ENCODE data around the gene SH3PXD2A.

SH3PXD2A gene

DNA sequence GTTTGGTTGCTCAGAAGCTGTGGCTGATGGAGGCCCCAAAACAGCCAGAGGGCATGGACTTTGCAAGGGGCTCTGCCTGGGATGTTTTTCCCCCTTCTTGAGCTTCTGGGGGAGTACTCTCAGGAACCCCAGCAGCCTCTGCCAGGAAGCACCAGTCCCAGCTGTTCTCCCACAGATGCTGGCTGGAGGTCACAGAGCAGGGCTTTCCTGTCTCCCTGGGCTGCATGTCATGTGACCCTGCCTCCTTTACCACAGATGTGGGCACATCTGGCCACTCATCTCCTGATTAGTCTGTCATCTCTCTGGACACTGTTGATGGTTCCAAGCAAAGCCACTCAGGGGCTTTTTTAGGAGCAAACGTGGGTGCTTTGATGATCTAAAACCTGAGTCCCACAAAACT, 225.2 kb downstream of the SH3PXD2A start:
- no peak overlapping the region for H3K4me3 ChIP-seq (ENCODE audit: control insufficient read depth, low read depth, low read length)
- peak; percentile 36 for DNase-seq (ENCODE audit: low read depth)
- TF ChIP-seq, protein P1, sequence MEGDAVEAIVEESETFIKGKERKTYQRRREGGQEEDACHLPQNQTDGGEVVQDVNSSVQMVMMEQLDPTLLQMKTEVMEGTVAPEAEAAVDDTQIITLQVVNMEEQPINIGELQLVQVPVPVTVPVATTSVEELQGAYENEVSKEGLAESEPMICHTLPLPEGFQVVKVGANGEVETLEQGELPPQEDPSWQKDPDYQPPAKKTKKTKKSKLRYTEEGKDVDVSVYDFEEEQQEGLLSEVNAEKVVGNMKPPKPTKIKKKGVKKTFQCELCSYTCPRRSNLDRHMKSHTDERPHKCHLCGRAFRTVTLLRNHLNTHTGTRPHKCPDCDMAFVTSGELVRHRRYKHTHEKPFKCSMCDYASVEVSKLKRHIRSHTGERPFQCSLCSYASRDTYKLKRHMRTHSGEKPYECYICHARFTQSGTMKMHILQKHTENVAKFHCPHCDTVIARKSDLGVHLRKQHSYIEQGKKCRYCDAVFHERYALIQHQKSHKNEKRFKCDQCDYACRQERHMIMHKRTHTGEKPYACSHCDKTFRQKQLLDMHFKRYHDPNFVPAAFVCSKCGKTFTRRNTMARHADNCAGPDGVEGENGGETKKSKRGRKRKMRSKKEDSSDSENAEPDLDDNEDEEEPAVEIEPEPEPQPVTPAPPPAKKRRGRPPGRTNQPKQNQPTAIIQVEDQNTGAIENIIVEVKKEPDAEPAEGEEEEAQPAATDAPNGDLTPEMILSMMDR (conservative IDR thresholded peaks at IDR 0.05; ENCODE audit: control insufficient read depth, insufficient read depth, low read depth, low read length): no peak

DNA sequence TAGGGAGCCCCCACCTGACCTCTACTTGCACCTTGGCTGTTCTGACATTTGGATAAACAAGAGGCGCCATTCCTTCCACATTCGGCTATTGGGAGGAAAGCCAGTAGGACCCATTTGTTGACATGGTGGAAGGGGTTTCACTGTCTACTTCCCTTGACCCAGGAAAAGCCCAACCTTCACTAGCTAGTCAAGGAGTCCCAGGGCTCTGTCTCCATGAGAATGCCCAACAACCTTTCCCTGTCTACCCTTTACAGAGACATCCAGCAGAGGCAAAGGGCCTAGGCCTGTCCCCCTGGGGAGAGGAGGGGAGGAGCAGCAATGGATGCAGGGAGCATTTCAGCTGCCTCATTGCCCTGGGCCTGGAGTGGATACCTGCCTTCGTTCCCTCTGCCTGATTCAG, 225.8 kb downstream of the SH3PXD2A start:
- no peak overlapping the region for H3K4me3 ChIP-seq (ENCODE audit: control insufficient read depth, low read depth, low read length)
- TF ChIP-seq, protein P1 (conservative IDR thresholded peaks at IDR 0.05; ENCODE audit: control insufficient read depth, insufficient read depth, low read depth, low read length): no peak
- no peak for DNase-seq (ENCODE audit: low read depth)

DNA sequence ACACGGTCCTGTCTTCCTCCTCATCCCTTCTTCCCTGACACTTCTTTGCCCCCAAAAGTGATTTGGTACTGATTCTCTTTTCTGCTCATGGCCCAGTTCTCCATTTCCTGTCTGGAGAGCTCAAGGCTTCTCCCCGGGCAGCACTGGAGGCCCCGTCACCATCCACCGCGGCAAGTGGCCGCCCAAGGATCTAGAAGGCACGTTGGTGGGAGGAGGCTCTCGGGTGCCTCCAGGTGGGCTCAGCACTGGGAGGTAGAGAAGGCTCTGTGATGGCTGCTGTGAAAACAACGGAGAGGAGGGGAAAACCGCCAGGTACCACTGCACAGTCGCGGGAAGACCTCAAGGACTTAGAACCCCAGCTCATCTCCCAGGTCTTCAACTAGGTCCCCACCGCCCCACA, 227.5 kb downstream of the SH3PXD2A start:
- DNase-seq (ENCODE audit: low read depth): no peak
- TF ChIP-seq, protein P1 (conservative IDR thresholded peaks at IDR 0.05; ENCODE audit: control insufficient read depth, insufficient read depth, low read depth, low read length): no peak
- H3K4me3 ChIP-seq (ENCODE audit: control insufficient read depth, low read depth, low read length): no peak overlapping the region

DNA sequence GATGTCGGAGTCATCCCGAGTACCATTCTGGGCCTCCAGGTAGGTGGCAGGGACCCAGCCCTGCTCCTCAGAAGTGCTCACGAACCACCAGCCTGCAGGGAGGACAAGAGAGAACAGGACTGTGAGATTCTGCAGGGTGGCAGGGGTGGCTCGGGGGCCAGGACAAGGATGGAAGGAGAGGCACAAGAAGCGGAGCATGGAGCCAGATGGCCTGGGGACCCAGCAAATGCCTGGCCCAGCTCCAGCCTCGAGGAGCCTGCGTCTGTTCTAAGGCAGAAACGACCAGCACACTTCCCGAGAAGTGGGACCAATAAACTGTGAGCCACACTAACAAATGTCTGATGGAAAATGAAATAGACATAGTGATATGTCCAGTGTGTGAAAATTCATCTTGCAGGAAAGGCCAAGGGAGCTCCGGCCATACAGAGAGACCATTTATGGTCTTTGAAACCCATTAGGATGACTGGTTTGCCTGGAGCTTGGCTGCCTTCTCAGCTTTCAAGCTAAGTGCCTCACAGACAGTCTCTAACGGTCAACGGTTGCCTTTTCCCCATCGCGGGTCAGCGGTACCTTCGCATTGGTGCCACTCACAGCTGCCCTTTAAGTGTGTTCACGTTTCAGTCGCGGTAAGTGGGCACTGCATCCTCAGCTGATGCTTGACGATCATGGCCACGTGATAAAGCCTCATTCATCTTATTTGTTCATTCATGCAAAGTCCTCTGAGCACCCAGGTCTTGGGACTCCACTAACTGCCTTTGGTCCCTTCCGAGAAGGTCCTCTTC, 228.1 kb downstream of the SH3PXD2A start:
- no peak for DNase-seq (ENCODE audit: low read depth)
- H3K4me3 ChIP-seq (ENCODE audit: control insufficient read depth, low read depth, low read length): no peak overlapping the region
- TF ChIP-seq, protein P1 (conservative IDR thresholded peaks at IDR 0.05; ENCODE audit: control insufficient read depth, insufficient read depth, low read depth, low read length): no peak

DNA sequence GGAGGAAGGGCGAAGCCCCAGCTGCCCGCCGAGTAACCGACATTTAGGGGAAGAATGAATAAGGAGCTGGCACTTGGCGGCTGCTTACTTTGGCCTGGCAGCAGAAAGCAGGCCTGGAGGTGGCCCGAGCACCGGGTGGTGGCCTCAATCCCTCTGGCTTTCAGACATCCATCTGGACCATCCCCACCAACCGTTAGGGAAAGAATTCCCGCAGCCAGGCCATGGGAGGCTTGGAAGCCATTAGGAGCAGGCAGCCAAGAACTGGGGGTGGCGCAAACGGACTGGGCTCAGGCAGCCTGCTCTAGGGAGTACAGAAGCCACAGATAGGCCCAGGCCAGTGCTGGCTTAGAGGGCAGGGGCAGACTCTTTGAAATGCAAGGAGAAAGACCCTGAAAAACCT, 229.2 kb downstream of the SH3PXD2A start:
- TF ChIP-seq, protein P1 (conservative IDR thresholded peaks at IDR 0.05; ENCODE audit: control insufficient read depth, insufficient read depth, low read depth, low read length): no peak
- DNase-seq (ENCODE audit: low read depth): no peak
- no peak overlapping the region for H3K4me3 ChIP-seq (ENCODE audit: control insufficient read depth, low read depth, low read length)

DNA sequence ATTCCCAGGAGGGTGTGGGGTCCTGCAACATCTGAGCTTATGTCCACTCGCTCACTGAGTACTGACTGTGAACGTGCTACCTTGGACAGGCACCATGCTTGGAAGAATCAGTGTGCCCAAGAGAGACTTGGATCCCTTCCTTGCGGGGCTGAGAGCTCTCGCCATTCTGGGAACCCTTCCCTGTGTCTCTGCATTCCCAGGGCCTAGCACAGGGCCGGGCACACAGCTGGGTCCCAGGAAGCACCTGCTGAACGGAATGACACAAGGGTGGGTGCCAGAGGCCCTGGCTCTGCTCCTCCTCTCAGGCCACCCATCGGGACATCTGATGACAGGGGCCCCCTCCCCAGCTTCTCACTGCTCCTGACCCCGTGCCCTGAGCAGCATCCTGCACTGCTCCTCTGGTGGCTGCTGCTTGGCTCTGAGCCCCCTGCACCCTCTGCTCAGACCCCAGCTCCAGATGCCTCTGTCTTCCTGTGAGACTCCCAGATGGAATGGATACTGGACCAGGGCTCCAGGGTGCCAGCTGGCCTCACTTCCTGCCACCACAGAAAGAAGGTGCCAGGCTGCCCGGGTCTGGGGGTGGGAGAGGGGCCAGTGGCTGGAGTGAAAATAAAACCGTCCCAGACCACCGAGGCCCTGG, 232.3 kb downstream of the SH3PXD2A start:
- H3K4me3 ChIP-seq (ENCODE audit: control insufficient read depth, low read depth, low read length): no peak overlapping the region
- no peak for DNase-seq (ENCODE audit: low read depth)
- TF ChIP-seq, protein P1 (conservative IDR thresholded peaks at IDR 0.05; ENCODE audit: control insufficient read depth, insufficient read depth, low read depth, low read length): no peak
